ENCODE results near the gene YTHDF2. TPM values are rescaled to one million over a fixed set of nuclear protein-coding genes. Genes with fewer than 3 reads are reported as not detected.

Gene YTHDF2
- total RNA-seq, 1 experiment from 2014 or later = 55.0 TPM

DNA sequence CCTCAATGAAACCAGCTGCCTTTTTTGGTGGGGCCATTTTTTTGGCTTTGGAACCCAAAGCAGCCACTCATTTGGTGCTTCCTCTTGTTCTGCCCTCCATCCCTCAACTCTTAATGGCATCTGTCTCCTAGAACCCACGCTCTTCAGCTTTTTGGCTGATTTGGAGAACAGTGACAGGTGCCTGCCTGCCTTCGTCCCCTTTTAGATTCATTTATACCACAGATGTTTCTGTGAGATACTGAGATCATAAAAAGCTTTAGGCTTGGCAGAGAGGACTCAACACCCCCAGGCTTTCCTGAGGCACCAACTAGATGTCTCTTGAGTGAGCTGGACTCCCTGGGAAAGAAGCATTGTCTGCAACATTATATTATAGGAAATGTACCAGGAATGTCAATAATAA, 20.4 kb upstream of the YTHDF2 start:
- H3K27me3 ChIP-seq (ENCODE audit: low read length) = no peaks in the 10 kb centered on the region
- TF ChIP-seq, protein P1, sequence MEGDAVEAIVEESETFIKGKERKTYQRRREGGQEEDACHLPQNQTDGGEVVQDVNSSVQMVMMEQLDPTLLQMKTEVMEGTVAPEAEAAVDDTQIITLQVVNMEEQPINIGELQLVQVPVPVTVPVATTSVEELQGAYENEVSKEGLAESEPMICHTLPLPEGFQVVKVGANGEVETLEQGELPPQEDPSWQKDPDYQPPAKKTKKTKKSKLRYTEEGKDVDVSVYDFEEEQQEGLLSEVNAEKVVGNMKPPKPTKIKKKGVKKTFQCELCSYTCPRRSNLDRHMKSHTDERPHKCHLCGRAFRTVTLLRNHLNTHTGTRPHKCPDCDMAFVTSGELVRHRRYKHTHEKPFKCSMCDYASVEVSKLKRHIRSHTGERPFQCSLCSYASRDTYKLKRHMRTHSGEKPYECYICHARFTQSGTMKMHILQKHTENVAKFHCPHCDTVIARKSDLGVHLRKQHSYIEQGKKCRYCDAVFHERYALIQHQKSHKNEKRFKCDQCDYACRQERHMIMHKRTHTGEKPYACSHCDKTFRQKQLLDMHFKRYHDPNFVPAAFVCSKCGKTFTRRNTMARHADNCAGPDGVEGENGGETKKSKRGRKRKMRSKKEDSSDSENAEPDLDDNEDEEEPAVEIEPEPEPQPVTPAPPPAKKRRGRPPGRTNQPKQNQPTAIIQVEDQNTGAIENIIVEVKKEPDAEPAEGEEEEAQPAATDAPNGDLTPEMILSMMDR (conservative IDR thresholded peaks at IDR 0.05; ENCODE audit: low read depth, low read length) = no peak
- no peak for TF ChIP-seq EZH2 (IDR thresholded peaks at IDR 0.05; ENCODE audit: low read length, unreplicated experiment)
- no peak for TF ChIP-seq EZH2phosphoT487 (IDR thresholded peaks at IDR 0.05; ENCODE audit: borderline replicate concordance, low read length)
- no peaks in the 10 kb centered on the region for H3F3A ChIP-seq (ENCODE audit: low read length, unreplicated experiment)
- no peaks in the 10 kb centered on the region for H4K20me1 ChIP-seq (ENCODE audit: low read length)
- no peaks in the 10 kb centered on the region for H3K9me3 ChIP-seq (ENCODE audit: low read length)
- no TSS peak for BruUV-seq (replicated peaks)
- ATAC-seq (no peak), DNase-seq (no peak)
- H3K9ac ChIP-seq (ENCODE audit: low read length) = no peak overlapping the region
- peaks cover 10% of the 10 kb centered on the region; the same call in 1 of the 2 replicates for H3K36me3 ChIP-seq (ENCODE audit: low read depth, low read length)
- ChIA-PET CTCF (no interaction called here), POLR2A (ENCODE audit: unreplicated experiment) (no interaction called here)
- no peaks in the 10 kb centered on the region for H3K4me1 ChIP-seq (ENCODE audit: insufficient read depth, low read length)
- H3K27ac ChIP-seq (ENCODE audit: low read length) = no peak overlapping the region
- intact Hi-C loops (cut with micrococcal nuclease) = no loop called here
- no peaks in the 10 kb centered on the region for H3K79me2 ChIP-seq (ENCODE audit: low read length)
- H3K9me2 ChIP-seq (replicated peaks; ENCODE audit: low read length) = no peaks in the 10 kb centered on the region
- H2AFZ ChIP-seq (ENCODE audit: low read length) = no peak overlapping the region
- no peak overlapping the region for H3K4me2 ChIP-seq (ENCODE audit: low read length)
- no peak overlapping the region for H3K4me3 ChIP-seq (ENCODE audit: low read length)

DNA sequence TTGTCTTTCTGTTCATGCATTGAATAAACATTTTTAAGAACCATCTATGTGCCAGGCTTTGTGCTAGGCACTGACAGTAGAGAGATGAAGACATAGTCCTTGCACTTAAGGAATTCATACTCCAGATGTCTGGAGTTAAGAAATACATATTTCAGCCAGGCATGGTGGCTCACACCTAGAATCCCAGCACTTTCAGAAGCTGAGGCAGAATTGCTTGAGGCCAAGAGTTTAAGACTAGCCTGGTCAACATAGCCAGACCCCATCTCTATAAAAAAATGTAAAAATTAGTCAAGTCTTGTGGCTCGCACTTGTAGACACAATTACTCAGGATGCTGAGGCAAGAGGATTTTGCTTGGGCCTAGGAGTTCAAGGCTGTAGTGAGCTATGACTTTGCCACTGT, 18.6 kb upstream of the YTHDF2 start:
- Histone ChIP-seq H3K27me3 (ENCODE audit: low read length) (no peaks in the 10 kb centered on the region), H4K20me1 (ENCODE audit: low read length) (no peaks in the 10 kb centered on the region), H3K4me2 (ENCODE audit: low read length) (no peak overlapping the region), H3K9ac (ENCODE audit: low read length) (no peak overlapping the region), H3K4me1 (ENCODE audit: insufficient read depth, low read length) (no peaks in the 10 kb centered on the region), H3K36me3 (ENCODE audit: low read depth, low read length) (peaks cover 9% of the 10 kb centered on the region; the same call in 1 of the 2 replicates), H3K9me2 (replicated peaks; ENCODE audit: low read length) (no peaks in the 10 kb centered on the region), H3K79me2 (ENCODE audit: low read length) (no peaks in the 10 kb centered on the region), H2AFZ (ENCODE audit: low read length) (no peak overlapping the region), H3K4me3 (ENCODE audit: low read length) (no peak overlapping the region), H3F3A (ENCODE audit: low read length, unreplicated experiment) (no peaks in the 10 kb centered on the region), H3K27ac (ENCODE audit: low read length) (no peak overlapping the region), H3K9me3 (ENCODE audit: low read length) (no peaks in the 10 kb centered on the region)
- TF ChIP-seq EZH2phosphoT487 (IDR thresholded peaks at IDR 0.05; ENCODE audit: borderline replicate concordance, low read length) (no peak), EZH2 (IDR thresholded peaks at IDR 0.05; ENCODE audit: low read length, unreplicated experiment) (no peak)
- TF ChIP-seq, protein P1 (conservative IDR thresholded peaks at IDR 0.05; ENCODE audit: low read depth, low read length) = no peak
- ChIA-PET CTCF (interaction anchor here (0.7 kb wide), 1 partner anchor 99 kb away, joined by 3 read pairs; no protein-coding TSS in a partner anchor), POLR2A (ENCODE audit: unreplicated experiment) (no interaction called here)
- no TSS peak for BruUV-seq (replicated peaks)
- ATAC-seq (no peak), DNase-seq (no peak)
- intact Hi-C loops (cut with micrococcal nuclease) = no loop called here

DNA sequence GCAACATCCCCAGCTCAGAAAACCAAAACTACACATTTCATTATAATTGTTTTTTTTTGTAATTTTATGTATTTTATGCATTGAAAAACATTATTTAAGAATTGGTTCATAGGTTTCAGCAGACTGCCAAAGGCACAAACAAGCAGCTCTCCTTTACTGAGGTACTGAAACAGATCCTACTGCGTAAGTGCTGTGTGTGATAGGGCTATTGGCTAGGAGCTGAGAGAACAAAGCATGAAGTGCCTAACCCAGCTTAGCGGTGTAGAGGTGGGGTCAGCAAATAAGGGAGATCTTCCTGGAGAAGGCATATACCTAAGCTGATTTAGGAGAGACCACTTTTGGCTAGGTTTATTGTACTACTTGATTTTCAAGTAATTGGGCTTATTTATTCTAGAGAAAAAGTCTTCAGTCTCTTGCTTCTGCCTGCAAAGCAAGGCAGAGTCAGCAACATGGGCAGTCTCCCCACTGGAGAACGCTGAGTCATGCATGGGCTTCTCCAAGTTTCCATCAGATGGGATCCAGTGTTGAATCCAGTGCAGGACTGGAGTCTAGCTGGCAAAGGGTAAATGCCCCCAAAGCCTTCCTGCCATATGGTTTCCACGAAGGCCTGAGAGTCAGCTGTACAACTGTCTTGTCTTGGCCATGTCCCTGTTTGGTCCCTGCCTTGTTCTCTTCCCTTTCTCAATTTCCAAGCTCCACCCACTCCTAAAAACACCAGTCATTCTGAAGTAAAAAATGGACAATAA, 18.0 kb upstream of the YTHDF2 start:
- H3K27ac ChIP-seq (ENCODE audit: low read length) = no peak overlapping the region
- no peaks in the 10 kb centered on the region for H4K20me1 ChIP-seq (ENCODE audit: low read length)
- H3F3A ChIP-seq (ENCODE audit: low read length, unreplicated experiment) = no peaks in the 10 kb centered on the region
- BruUV-seq (replicated peaks) = no TSS peak
- intact Hi-C loops (cut with micrococcal nuclease) = no loop called here
- no peaks in the 10 kb centered on the region for H3K79me2 ChIP-seq (ENCODE audit: low read length)
- ChIA-PET POLR2A (ENCODE audit: unreplicated experiment) (interaction anchor here (0.6 kb wide), 1 partner anchor 147 kb away, joined by 3 read pairs; no protein-coding TSS in a partner anchor), CTCF (interaction anchor here (0.7 kb wide), 1 partner anchor 98 kb away, joined by 3 read pairs; no protein-coding TSS in a partner anchor)
- TF ChIP-seq EZH2 (IDR thresholded peaks at IDR 0.05; ENCODE audit: low read length, unreplicated experiment) (no peak), EZH2phosphoT487 (IDR thresholded peaks at IDR 0.05; ENCODE audit: borderline replicate concordance, low read length) (no peak)
- TF ChIP-seq, protein P1 (conservative IDR thresholded peaks at IDR 0.05; ENCODE audit: low read depth, low read length) = no peak
- no peaks in the 10 kb centered on the region for H3K4me1 ChIP-seq (ENCODE audit: insufficient read depth, low read length)
- peaks cover 6% of the 10 kb centered on the region; the same call in 1 of the 2 replicates for H3K36me3 ChIP-seq (ENCODE audit: low read depth, low read length)
- no peaks in the 10 kb centered on the region for H3K27me3 ChIP-seq (ENCODE audit: low read length)
- no peak overlapping the region for H3K4me3 ChIP-seq (ENCODE audit: low read length)
- no peak overlapping the region for H3K4me2 ChIP-seq (ENCODE audit: low read length)
- no peak overlapping the region for H3K9ac ChIP-seq (ENCODE audit: low read length)
- no peak overlapping the region for H2AFZ ChIP-seq (ENCODE audit: low read length)
- ATAC-seq (peak; percentile 27; the same call in 1 of the 2 replicates), DNase-seq (no peak)
- H3K9me2 ChIP-seq (replicated peaks; ENCODE audit: low read length) = no peaks in the 10 kb centered on the region
- no peaks in the 10 kb centered on the region for H3K9me3 ChIP-seq (ENCODE audit: low read length)

Data from PC-3 (cell line).